HepG2 (cell line): ENCODE results near the gene TRAPPC4. TPM values are rescaled to one million over a fixed set of nuclear protein-coding genes. Genes with fewer than 3 reads are reported as not detected.

Experiments used
- ATAC-seq: fragments of 200-7000 bp; cut with Tn5 transposase; 3 replicates; pipeline ENCODE4 v1.9.1; 2020; ENCODE audit warnings: mild to moderate bottlenecking, moderate library complexity
- BruUV-seq: library from RNA; stranded (reverse); fragments of 400-500 nt; replicated peaks from 2 replicates; lab custom pipeline; 2021; lab: Mats Ljungman, UMichigan
- CTCF ChIA-PET: fragments of 300-600 bp; formaldehyde crosslinking; extraction: SDS; loops from one replicate; lab custom pipeline; 2021; ENCODE audit warnings: low total read pairs, inconsistent platforms, low intra/inter-chr PET ratio; lab: Yijun Ruan, JAX
- POLR2A ChIA-PET: fragments of 350-600 bp; sonication (Branson Sonifier 250); formaldehyde crosslinking; loops from one replicate; lab custom pipeline; 2020; ENCODE audit warnings: antibody characterized with exemption, inconsistent platforms; lab: Yijun Ruan, JAX
- DNase-seq: peaks from one replicate; pipeline ENCODE4 v3.0.0-alpha.2; 2015; ENCODE audit warnings: low spot score
- FAIRE-seq: peaks from 3 replicates; lab custom pipeline; 2011; peaks lifted over from hg19 to GRCh38; lab: Jason Lieb, UNC
- H2AFZ ChIP-seq: one replicate; pipeline ENCODE4 v1.6.1; 2011; ENCODE audit warnings: low read length, inconsistent platforms
- H3K27ac ChIP-seq: fragments of 300-600 bp; 3 replicates; pipeline ENCODE4 v1.8.0; 2011; ENCODE audit warnings: mixed run types, mild to moderate bottlenecking, mixed read lengths, low read length, inconsistent platforms; ENCODE audit not compliant: insufficient read depth; ENCODE audit errors: extremely low read length
- H3K27me3 ChIP-seq, 2 experiments: fragments of 200-600 bp in 1 of 2; 2 replicates in 1 of 2; 3 replicates in 1 of 2; pipeline versions ENCODE4 v1.6.0 to v1.8.0; 2011; ENCODE audit warnings: low read length in 2 of 2, mild to moderate bottlenecking in 2 of 2, moderate library complexity in 2 of 2, inconsistent platforms in 1 of 2; ENCODE audit not compliant: insufficient read depth in 2 of 2, control insufficient read depth in 1 of 2
- H3K36me3 ChIP-seq, 2 experiments: fragments of 200-600 bp in 1 of 2; replicated peaks in 1 of 2; 2 replicates in 1 of 2; 3 replicates in 1 of 2; pipeline versions ENCODE4 v1.5.1 to v1.8.0; 2011; ENCODE audit warnings: low read length in 2 of 2, inconsistent platforms in 1 of 2; ENCODE audit not compliant: insufficient read depth in 2 of 2, control insufficient read depth in 1 of 2
- H3K4me1 ChIP-seq: 2 replicates; pipeline ENCODE4 v1.5.1; 2012; ENCODE audit warnings: low read length, inconsistent platforms; ENCODE audit not compliant: insufficient read depth
- H3K4me2 ChIP-seq: 2 replicates; pipeline ENCODE4 v1.6.0; 2011; ENCODE audit warnings: low read depth, low read length, inconsistent platforms
- H3K4me3 ChIP-seq, 3 experiments: fragments of 200-600 bp in 1 of 3; sonication (generic), shearing (Covaris generic) in 1 of 3; replicated peaks in 1 of 3; 2 replicates each; pipeline ENCODE4 v1.5.1; 2011 to 2016; ENCODE audit warnings: low read length in 3 of 3, inconsistent platforms in 2 of 3, low read depth in 2 of 3, mild to moderate bottlenecking in 2 of 3, control low read depth in 1 of 3, mixed read lengths in 1 of 3; ENCODE audit not compliant: insufficient read depth in 1 of 3
- H3K79me2 ChIP-seq: one replicate; pipeline ENCODE4 v1.6.1; 2011; ENCODE audit warnings: low read length, inconsistent platforms; ENCODE audit not compliant: insufficient read depth
- H3K9ac ChIP-seq: 2 replicates; pipeline ENCODE4 v1.6.0; 2011; ENCODE audit warnings: mild to moderate bottlenecking, low read depth, low read length, inconsistent platforms; ENCODE audit not compliant: insufficient read depth
- H3K9me3 ChIP-seq: 2 replicates; pipeline ENCODE4 v1.5.1; 2012; ENCODE audit warnings: mild to moderate bottlenecking, low read length
- H4K20me1 ChIP-seq: 2 replicates; pipeline ENCODE4 v1.6.0; 2011; ENCODE audit warnings: inconsistent platforms, mild to moderate bottlenecking, low read length, moderate library complexity; ENCODE audit not compliant: insufficient read depth
- ARNT ChIP-seq: fragments of 450-650 bp; IDR thresholded peaks from 2 replicates; pipeline ENCODE4 v1.6.1; 2017
- RAD51 ChIP-seq: fragments of 450-650 bp; IDR thresholded peaks from 2 replicates; pipeline ENCODE4 v1.6.1; 2016; ENCODE audit warnings: borderline replicate concordance
- TARDBP ChIP-seq: sonication (generic); formaldehyde crosslinking; IDR thresholded peaks from 2 replicates; pipeline ENCODE4 v1.8.0; 2022; ENCODE audit warnings: mild to moderate bottlenecking, missing genetic modification reagents
- TFAP4 ChIP-seq: sonication (generic); IDR thresholded peaks from 2 replicates; pipeline ENCODE4 v1.6.1; 2016; ENCODE audit warnings: low read depth, borderline replicate concordance
- TOE1 ChIP-seq: sonication (generic); formaldehyde crosslinking; IDR thresholded peaks from 2 replicates; pipeline ENCODE4 v1.4.0; 2020; ENCODE audit warnings: mild to moderate bottlenecking, missing genetic modification reagents
- ZNF326 ChIP-seq: sonication (generic); formaldehyde crosslinking; IDR thresholded peaks from 2 replicates; pipeline ENCODE4 v1.4.0; 2020; ENCODE audit warnings: missing genetic modification reagents, borderline replicate concordance
- ZNF331 ChIP-seq: sonication (generic); formaldehyde crosslinking; IDR thresholded peaks from 2 replicates; pipeline ENCODE4 v1.4.0; 2020; ENCODE audit warnings: missing genetic modification reagents
- ZNF350 ChIP-seq: sonication (generic); formaldehyde crosslinking; IDR thresholded peaks from 2 replicates; pipeline ENCODE4 v1.4.0; 2020; ENCODE audit warnings: mild to moderate bottlenecking, low read depth, missing genetic modification reagents, borderline replicate concordance
- ZNF782 ChIP-seq: sonication (generic); formaldehyde crosslinking; IDR thresholded peaks from 2 replicates; pipeline ENCODE4 v1.4.0; 2020; ENCODE audit warnings: missing genetic modification reagents, mild to moderate bottlenecking, borderline replicate concordance
- WGBS: methylation state at CpG from one replicate; pipeline ENCODE4 v1.1.6; 2017; ENCODE audit warnings: low lambda C conversion rate; 5-methylcytosine and 5-hydroxymethylcytosine counted together
- in situ Hi-C: cut with HindIII; loops from 2 replicates; pipeline ENCODE4 v1.10.0; 2017; ENCODE audit warnings: low pct_unique_long_range_greater_than_20kb; ENCODE audit not compliant: extremely low pct_ligation_motif_present
- intact Hi-C: fragments of 100-400 bp; cut with micrococcal nuclease; formaldehyde crosslinking; loops from one replicate; pipeline ENCODE4 v1.10.0; 2022; ENCODE audit not compliant: unreplicated experiment
- polyA plus RNA-seq, 8 experiments: library from polyadenylated mRNA; depleted of rRNA in 3 of 8; stranded (reverse) in 7 of 8; unstranded in 1 of 8; fragments of >200 nt; fragmentation: Illumina TruSeq in 4 of 8; extraction: Trizol in 4 of 8; gene quantifications; 2 replicates each; pipeline versions ENCODE4 v1.2.1 to v1.2.3, GENCODE V29; 2011 to 2016; ENCODE audit warnings: low read depth in 4 of 8, missing spikeins in 1 of 8, mixed read lengths in 1 of 8; ENCODE audit not compliant: insufficient read depth in 1 of 8
- total RNA-seq, 5 experiments: library from RNA; depleted of rRNA; stranded (reverse); fragments of >200 nt; fragmentation: Illumina TruSeq; extraction: Trizol; gene quantifications; 2 replicates each; pipeline ENCODE4 v1.2.3, GENCODE V29; 2016; ENCODE audit warnings: low read depth in 1 of 5
- TF ChIP-seq, protein P1 (sequence below): sonication (generic); formaldehyde crosslinking; IDR thresholded peaks from 2 replicates; pipeline ENCODE4 v1.4.0; 2020; ENCODE audit warnings: missing genetic modification reagents, low read depth, mild to moderate bottlenecking, borderline replicate concordance
- TF ChIP-seq, protein P2 (sequence below): sonication (generic); formaldehyde crosslinking; IDR thresholded peaks from 2 replicates; pipeline ENCODE4 v1.4.0; 2020; ENCODE audit warnings: missing genetic modification reagents
- TF ChIP-seq, protein P3 (sequence below), 2 experiments: IDR thresholded peaks; 2 replicates each; pipeline ENCODE4 v1.6.1; 2011 to 2012; ENCODE audit warnings: low read length in 2 of 2, borderline replicate concordance in 1 of 2, low read depth in 1 of 2, mild to moderate bottlenecking in 1 of 2, moderate library complexity in 1 of 2
- TF ChIP-seq, protein P4 (sequence below): sonication (generic); formaldehyde crosslinking; IDR thresholded peaks from 2 replicates; pipeline ENCODE4 v1.4.0; 2020; ENCODE audit warnings: mild to moderate bottlenecking, low read depth, missing genetic modification reagents

Gene TRAPPC4
- total and polyA plus RNA-seq, 2 of the 13 experiments (the other 11 are each of a cell fraction or from before 2014, with no cell fraction given): 97.4 to 140 TPM

- 55% methylated on average over 8 of the region's 16 CpGs for whole genome bisulfite sequencing
- Histone ChIP-seq H2AFZ (no peak overlapping the region), H3K27ac (peak overlapping the region; percentile 77), H3K36me3 (peaks cover 4% of the 10 kb centered on the region in 2 experiments; a peak in 3 of 5 replicates), H4K20me1 (peaks cover 5% of the 10 kb centered on the region; the same call in 1 of the 2 replicates), H3K9ac (peak overlapping the region; percentile 77), H3K4me2 (peak overlapping the region; percentile 99), H3K4me3 (peak overlapping the region; percentile 11 to 82 (median 79); a peak in 4 of 6 replicates), H3K4me1 (peaks cover 82% of the 10 kb centered on the region), H3K79me2 (peaks cover 59% of the 10 kb centered on the region), H3K27me3 (no peaks in the 10 kb centered on the region; a peak in 1 of 5 replicates), H3K9me3 (no peaks in the 10 kb centered on the region)
- no TSS peak for BruUV-seq
- ChIA-PET CTCF (no interaction called here), POLR2A (interaction anchor here (1.2 to 4.8 kb wide), 7 partner anchors 8 to 115 kb away, joined by 3 to 45 read pairs (median 8); partner anchors contain the start of genes CENATAC, HMBS, HYOU1 and RPS25)
- ATAC-seq (peak; percentile 13), FAIRE-seq (no peak), DNase-seq (no peak)
- intact Hi-C loops: no loop called here
- in situ Hi-C loops: no loop called here
- TF ChIP-seq RAD51 (no peak), ZNF326 (CRISPR knock-in tag) (no peak), TARDBP (CRISPR knock-in tag) (no peak), ZNF350 (CRISPR knock-in tag) (no peak), TFAP4 (peak; percentile 43; the same call in 1 of the 2 replicates), ARNT (no peak), ZNF782 (no peak), TOE1 (CRISPR knock-in tag) (no peak), ZNF331 (CRISPR knock-in tag) (0 out of 2 replicates have a peak, but pooled peaks have one; percentile 22)
- TF ChIP-seq, protein P1, sequence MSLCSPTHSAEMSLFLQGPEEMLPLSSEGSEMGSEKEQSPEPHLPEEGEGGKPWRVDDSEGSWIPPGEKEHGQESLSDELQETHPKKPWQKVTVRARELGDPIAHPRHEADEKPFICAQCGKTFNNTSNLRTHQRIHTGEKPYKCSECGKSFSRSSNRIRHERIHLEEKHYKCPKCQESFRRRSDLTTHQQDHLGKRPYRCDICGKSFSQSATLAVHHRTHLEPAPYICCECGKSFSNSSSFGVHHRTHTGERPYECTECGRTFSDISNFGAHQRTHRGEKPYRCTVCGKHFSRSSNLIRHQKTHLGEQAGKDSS (CRISPR knock-in tag): 0 out of 2 replicates have a peak, but pooled peaks have one; percentile 16
- TF ChIP-seq, protein P2, sequence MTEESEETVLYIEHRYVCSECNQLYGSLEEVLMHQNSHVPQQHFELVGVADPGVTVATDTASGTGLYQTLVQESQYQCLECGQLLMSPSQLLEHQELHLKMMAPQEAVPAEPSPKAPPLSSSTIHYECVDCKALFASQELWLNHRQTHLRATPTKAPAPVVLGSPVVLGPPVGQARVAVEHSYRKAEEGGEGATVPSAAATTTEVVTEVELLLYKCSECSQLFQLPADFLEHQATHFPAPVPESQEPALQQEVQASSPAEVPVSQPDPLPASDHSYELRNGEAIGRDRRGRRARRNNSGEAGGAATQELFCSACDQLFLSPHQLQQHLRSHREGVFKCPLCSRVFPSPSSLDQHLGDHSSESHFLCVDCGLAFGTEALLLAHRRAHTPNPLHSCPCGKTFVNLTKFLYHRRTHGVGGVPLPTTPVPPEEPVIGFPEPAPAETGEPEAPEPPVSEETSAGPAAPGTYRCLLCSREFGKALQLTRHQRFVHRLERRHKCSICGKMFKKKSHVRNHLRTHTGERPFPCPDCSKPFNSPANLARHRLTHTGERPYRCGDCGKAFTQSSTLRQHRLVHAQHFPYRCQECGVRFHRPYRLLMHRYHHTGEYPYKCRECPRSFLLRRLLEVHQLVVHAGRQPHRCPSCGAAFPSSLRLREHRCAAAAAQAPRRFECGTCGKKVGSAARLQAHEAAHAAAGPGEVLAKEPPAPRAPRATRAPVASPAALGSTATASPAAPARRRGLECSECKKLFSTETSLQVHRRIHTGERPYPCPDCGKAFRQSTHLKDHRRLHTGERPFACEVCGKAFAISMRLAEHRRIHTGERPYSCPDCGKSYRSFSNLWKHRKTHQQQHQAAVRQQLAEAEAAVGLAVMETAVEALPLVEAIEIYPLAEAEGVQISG (CRISPR knock-in tag): 0 out of 2 replicates have a peak, but pooled peaks have one; percentile 14
- TF ChIP-seq, protein P3, sequence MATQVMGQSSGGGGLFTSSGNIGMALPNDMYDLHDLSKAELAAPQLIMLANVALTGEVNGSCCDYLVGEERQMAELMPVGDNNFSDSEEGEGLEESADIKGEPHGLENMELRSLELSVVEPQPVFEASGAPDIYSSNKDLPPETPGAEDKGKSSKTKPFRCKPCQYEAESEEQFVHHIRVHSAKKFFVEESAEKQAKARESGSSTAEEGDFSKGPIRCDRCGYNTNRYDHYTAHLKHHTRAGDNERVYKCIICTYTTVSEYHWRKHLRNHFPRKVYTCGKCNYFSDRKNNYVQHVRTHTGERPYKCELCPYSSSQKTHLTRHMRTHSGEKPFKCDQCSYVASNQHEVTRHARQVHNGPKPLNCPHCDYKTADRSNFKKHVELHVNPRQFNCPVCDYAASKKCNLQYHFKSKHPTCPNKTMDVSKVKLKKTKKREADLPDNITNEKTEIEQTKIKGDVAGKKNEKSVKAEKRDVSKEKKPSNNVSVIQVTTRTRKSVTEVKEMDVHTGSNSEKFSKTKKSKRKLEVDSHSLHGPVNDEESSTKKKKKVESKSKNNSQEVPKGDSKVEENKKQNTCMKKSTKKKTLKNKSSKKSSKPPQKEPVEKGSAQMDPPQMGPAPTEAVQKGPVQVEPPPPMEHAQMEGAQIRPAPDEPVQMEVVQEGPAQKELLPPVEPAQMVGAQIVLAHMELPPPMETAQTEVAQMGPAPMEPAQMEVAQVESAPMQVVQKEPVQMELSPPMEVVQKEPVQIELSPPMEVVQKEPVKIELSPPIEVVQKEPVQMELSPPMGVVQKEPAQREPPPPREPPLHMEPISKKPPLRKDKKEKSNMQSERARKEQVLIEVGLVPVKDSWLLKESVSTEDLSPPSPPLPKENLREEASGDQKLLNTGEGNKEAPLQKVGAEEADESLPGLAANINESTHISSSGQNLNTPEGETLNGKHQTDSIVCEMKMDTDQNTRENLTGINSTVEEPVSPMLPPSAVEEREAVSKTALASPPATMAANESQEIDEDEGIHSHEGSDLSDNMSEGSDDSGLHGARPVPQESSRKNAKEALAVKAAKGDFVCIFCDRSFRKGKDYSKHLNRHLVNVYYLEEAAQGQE (IDR thresholded peaks at IDR 0.05; ENCODE audit: borderline replicate concordance in 1 of 2, low read depth in 1 of 2, low read length in 2 of 2): no peak
- TF ChIP-seq, protein P4, sequence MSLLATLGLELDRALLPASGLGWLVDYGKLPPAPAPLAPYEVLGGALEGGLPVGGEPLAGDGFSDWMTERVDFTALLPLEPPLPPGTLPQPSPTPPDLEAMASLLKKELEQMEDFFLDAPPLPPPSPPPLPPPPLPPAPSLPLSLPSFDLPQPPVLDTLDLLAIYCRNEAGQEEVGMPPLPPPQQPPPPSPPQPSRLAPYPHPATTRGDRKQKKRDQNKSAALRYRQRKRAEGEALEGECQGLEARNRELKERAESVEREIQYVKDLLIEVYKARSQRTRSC (CRISPR knock-in tag): no peak
Measured at GRCh38 chr11:119025978-119026766, 7.6 kb downstream of the TRAPPC4 start.
